ENCODE data around the gene ETV4.

ETV4 gene

GRCh38 chr17:43578699-43579565, 32.8 kb upstream of the ETV4 start:
- H3K36me3 ChIP-seq (ENCODE audit: control insufficient read depth in 1 of 2, insufficient read depth in 2 of 2, low read depth in 1 of 2, low read length in 2 of 2) = no peaks in the 10 kb centered on the region
- H3K9me3 ChIP-seq (ENCODE audit: control insufficient read depth, low read length) = no peaks in the 10 kb centered on the region
- peak overlapping the region in 1 of 2 experiments; percentile 67 for H3K18ac ChIP-seq (ENCODE audit: low read depth in 1 of 2, low read length in 2 of 2)
- peaks cover 20% of the 10 kb centered on the region for H3K4me1 ChIP-seq (ENCODE audit: control insufficient read depth, insufficient read depth, low read depth, low read length)
- no peak overlapping the region for H3K23ac ChIP-seq (ENCODE audit: low read length in 2 of 2)
- H3K27me3 ChIP-seq (ENCODE audit: control insufficient read depth in 1 of 2, insufficient read depth in 1 of 2, low read length in 2 of 2) = peaks cover 41 to 47% of the 10 kb centered on the region in 2 experiments
- H2BK12ac ChIP-seq (ENCODE audit: low read length in 2 of 2) = peak overlapping the region in 1 of 2 experiments; percentile 1
- WGBS = 42% methylated on average over 11 of the region's 13 CpGs
- no peak overlapping the region for H4K91ac ChIP-seq (ENCODE audit: low read length)
- H3K79me1 ChIP-seq (replicated peaks; ENCODE audit: low read length, poor library complexity, severe bottlenecking) = no peaks in the 10 kb centered on the region
- peak; percentile 81 for DNase-seq
- no peak overlapping the region for H2AFZ ChIP-seq (ENCODE audit: low read depth, low read length)
- peak overlapping the region in 1 of 2 experiments; percentile 32 for H3K4ac ChIP-seq (ENCODE audit: low read depth in 1 of 2, low read length in 2 of 2)
- H2BK15ac ChIP-seq (ENCODE audit: low read depth, poor library complexity, severe bottlenecking) = no peak overlapping the region
- no peak overlapping the region for H2BK5ac ChIP-seq (ENCODE audit: low read depth, low read length, poor library complexity, severe bottlenecking)
- no peak overlapping the region for H2AK5ac ChIP-seq (ENCODE audit: low read length, severe bottlenecking)
- H3K4me3 ChIP-seq (ENCODE audit: insufficient read depth in 1 of 2, low read depth in 1 of 2, low read length in 2 of 2) = no peak overlapping the region
- H3K14ac ChIP-seq (ENCODE audit: low read length in 2 of 2) = peak overlapping the region in 1 of 2 experiments; percentile 66
- no peak overlapping the region for H2BK120ac ChIP-seq (ENCODE audit: low read depth, low read length)
- H4K8ac ChIP-seq (ENCODE audit: low read length) = peak overlapping the region; percentile 67
- no peak overlapping the region for H3K9ac ChIP-seq (ENCODE audit: low read length)
- H3K27ac ChIP-seq (ENCODE audit: low read length, poor library complexity, severe bottlenecking) = peak overlapping the region; percentile 23
- peak overlapping the region; percentile 6 for H3K4me2 ChIP-seq (ENCODE audit: low read length, poor library complexity, severe bottlenecking)

DNA sequence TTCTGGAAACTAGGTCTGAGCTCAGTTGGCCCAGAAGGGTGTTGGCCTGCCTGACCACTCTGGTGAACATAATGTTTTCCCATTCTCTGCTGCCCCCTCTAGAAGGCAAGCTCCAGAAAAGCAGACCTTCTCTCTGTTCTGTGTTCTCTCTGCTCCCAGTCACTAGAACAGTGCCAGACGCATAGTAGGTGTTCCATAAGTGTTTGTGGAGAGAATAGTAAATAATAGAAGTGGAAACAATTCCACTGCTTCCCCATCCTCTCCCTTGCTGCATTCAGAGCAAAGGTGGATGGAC, 32.2 kb upstream of the ETV4 start:
- no CpG with 5 or more reads among the region's 1 CpG for WGBS
- no peak overlapping the region for H2BK15ac ChIP-seq (ENCODE audit: low read depth, poor library complexity, severe bottlenecking)
- peaks cover 20% of the 10 kb centered on the region for H3K4me1 ChIP-seq (ENCODE audit: control insufficient read depth, insufficient read depth, low read depth, low read length)

GRCh38 chr17:43577664-43578403, 31.7 kb upstream of the ETV4 start:
- Histone ChIP-seq H3K9ac (ENCODE audit: low read length) (no peak overlapping the region), H3K4me1 (ENCODE audit: control insufficient read depth, insufficient read depth, low read depth, low read length) (peaks cover 20% of the 10 kb centered on the region), H3K27me3 (ENCODE audit: control insufficient read depth in 1 of 2, insufficient read depth in 1 of 2, low read length in 2 of 2) (peaks cover 36 to 38% of the 10 kb centered on the region in 2 experiments), H3K4me2 (ENCODE audit: low read length, poor library complexity, severe bottlenecking) (no peak overlapping the region), H3K27ac (ENCODE audit: low read length, poor library complexity, severe bottlenecking) (no peak overlapping the region), H3K9me3 (ENCODE audit: control insufficient read depth, low read length) (no peaks in the 10 kb centered on the region), H2BK5ac (ENCODE audit: low read depth, low read length, poor library complexity, severe bottlenecking) (no peak overlapping the region), H2BK12ac (ENCODE audit: low read length in 2 of 2) (peak overlapping the region in 1 of 2 experiments; percentile 81), H4K91ac (ENCODE audit: low read length) (peak overlapping the region; percentile 57), H3K14ac (ENCODE audit: low read length in 2 of 2) (no peak overlapping the region), H3K79me1 (replicated peaks; ENCODE audit: low read length, poor library complexity, severe bottlenecking) (no peaks in the 10 kb centered on the region), H3K18ac (ENCODE audit: low read depth in 1 of 2, low read length in 2 of 2) (peak overlapping the region in 1 of 2 experiments; percentile 28), H2AFZ (ENCODE audit: low read depth, low read length) (no peak overlapping the region), H3K4me3 (ENCODE audit: insufficient read depth in 1 of 2, low read depth in 1 of 2, low read length in 2 of 2) (no peak overlapping the region), H3K4ac (ENCODE audit: low read depth in 1 of 2, low read length in 2 of 2) (peak overlapping the region in 1 of 2 experiments; percentile 26), H3K23ac (ENCODE audit: low read length in 2 of 2) (no peak overlapping the region), H4K8ac (ENCODE audit: low read length) (peak overlapping the region; percentile 35), H2BK15ac (ENCODE audit: low read depth, poor library complexity, severe bottlenecking) (no peak overlapping the region), H2BK120ac (ENCODE audit: low read depth, low read length) (no peak overlapping the region), H2AK5ac (ENCODE audit: low read length, severe bottlenecking) (peak overlapping the region; percentile 29), H3K36me3 (ENCODE audit: control insufficient read depth in 1 of 2, insufficient read depth in 2 of 2, low read depth in 1 of 2, low read length in 2 of 2) (no peaks in the 10 kb centered on the region)
- DNase-seq = no peak
- WGBS = 59% methylated on average over 14 of the region's 14 CpGs

More for the DNA sequence above, 32.2 kb upstream of the ETV4 start:
- no peak overlapping the region for H2BK5ac ChIP-seq (ENCODE audit: low read depth, low read length, poor library complexity, severe bottlenecking)
- H3K27me3 ChIP-seq (ENCODE audit: control insufficient read depth in 1 of 2, insufficient read depth in 1 of 2, low read length in 2 of 2) = peaks cover 41 to 43% of the 10 kb centered on the region in 2 experiments
- no peak overlapping the region for H2BK120ac ChIP-seq (ENCODE audit: low read depth, low read length)
- DNase-seq = no peak
- H3K79me1 ChIP-seq (replicated peaks; ENCODE audit: low read length, poor library complexity, severe bottlenecking) = no peaks in the 10 kb centered on the region
- no peak overlapping the region for H3K4me2 ChIP-seq (ENCODE audit: low read length, poor library complexity, severe bottlenecking)
- H2AFZ ChIP-seq (ENCODE audit: low read depth, low read length) = no peak overlapping the region
- H3K36me3 ChIP-seq (ENCODE audit: control insufficient read depth in 1 of 2, insufficient read depth in 2 of 2, low read depth in 1 of 2, low read length in 2 of 2) = no peaks in the 10 kb centered on the region
- no peak overlapping the region for H3K4me3 ChIP-seq (ENCODE audit: insufficient read depth in 1 of 2, low read depth in 1 of 2, low read length in 2 of 2)
- no peaks in the 10 kb centered on the region for H3K9me3 ChIP-seq (ENCODE audit: control insufficient read depth, low read length)
- peak overlapping the region in 1 of 2 experiments; percentile 81 for H2BK12ac ChIP-seq (ENCODE audit: low read length in 2 of 2)
- H3K27ac ChIP-seq (ENCODE audit: low read length, poor library complexity, severe bottlenecking) = no peak overlapping the region
- peak overlapping the region; percentile 35 for H4K8ac ChIP-seq (ENCODE audit: low read length)
- peak overlapping the region; percentile 57 for H4K91ac ChIP-seq (ENCODE audit: low read length)
- no peak overlapping the region for H3K9ac ChIP-seq (ENCODE audit: low read length)
- peak overlapping the region; percentile 29 for H2AK5ac ChIP-seq (ENCODE audit: low read length, severe bottlenecking)
- H3K23ac ChIP-seq (ENCODE audit: low read length in 2 of 2) = no peak overlapping the region
- H3K4ac ChIP-seq (ENCODE audit: low read depth in 1 of 2, low read length in 2 of 2) = peak overlapping the region in 1 of 2 experiments; percentile 26
- peak overlapping the region in 1 of 2 experiments; percentile 67 for H3K18ac ChIP-seq (ENCODE audit: low read depth in 1 of 2, low read length in 2 of 2)
- H3K14ac ChIP-seq (ENCODE audit: low read length in 2 of 2) = no peak overlapping the region
